NCI-H226 (cell line): ENCODE measurements around the gene USP17L25.
"Not testable (repeated sequence)": the region's sequence is repeated elsewhere in the genome, so short reads cannot be mapped to it uniquely, and the experiment has no call there.

ENCODE experiments used
- DNase-seq: peaks from one replicate; pipeline ENCODE4 v3.0.0-alpha.2; 2015

The USP17L25 gene

GRCh38 chr4:9329611-9330010, at the start of gene USP17L25:
Gene USP17L25, plus strand, starts transcription at chr4:9329911. Its CDS starts 0 bp downstream, at chr4:9329911.
- DNase-seq: not testable (repeated sequence)

GRCh38 chr4:9324191-9324590, 5.5 kb upstream of the USP17L25 start:
- not testable (repeated sequence) for DNase-seq

- DNase-seq: not testable (repeated sequence)
Observed at GRCh38 chr4:9324865-9325264, 4.8 kb upstream of the USP17L25 start, which contains the start of gene USP17L24. Gene USP17L24, plus strand, starts transcription at chr4:9325165. Its CDS starts 0 bp downstream, at chr4:9325165.

GRCh38 chr4:9334358-9334757, 4.6 kb downstream of the USP17L25 start, which contains the start of gene USP17L26:
Gene USP17L26, plus strand, starts transcription at chr4:9334658. Its CDS starts 0 bp downstream, at chr4:9334658.
- DNase-seq: not testable (repeated sequence)

- not testable (repeated sequence) for DNase-seq
Observed at GRCh38 chr4:9339103-9339502, 9.4 kb downstream of the USP17L25 start, which contains the start of gene USP17L5. Gene USP17L5, plus strand, starts transcription at chr4:9339403. Its CDS starts 0 bp downstream, at chr4:9339403.

- DNase-seq: not testable (repeated sequence)
Observed at GRCh38 chr4:9343848-9344247, 14.1 kb downstream of the USP17L25 start, which contains the start of gene USP17L27. Gene USP17L27, plus strand, starts transcription at chr4:9344148. Its CDS starts 0 bp downstream, at chr4:9344148.

- DNase-seq: not testable (repeated sequence)
Observed at GRCh38 chr4:9348593-9348992, 18.9 kb downstream of the USP17L25 start, which contains the start of gene USP17L28. Gene USP17L28, plus strand, starts transcription at chr4:9348893. Its CDS starts 0 bp downstream, at chr4:9348893.

GRCh38 chr4:9350866-9351265, 21.2 kb downstream of the USP17L25 start:
- DNase-seq: not testable (repeated sequence)

- not testable (repeated sequence) for DNase-seq
Observed at GRCh38 chr4:9353338-9353737, 23.6 kb downstream of the USP17L25 start, which contains the start of gene USP17L29. Gene USP17L29, plus strand, starts transcription at chr4:9353638. Its CDS starts 0 bp downstream, at chr4:9353638.

GRCh38 chr4:9362829-9363228, 33.1 kb downstream of the USP17L25 start, which contains the start of gene USP17L30:
Gene USP17L30, plus strand, starts transcription at chr4:9363129. Its CDS starts 0 bp downstream, at chr4:9363129.
- not testable (repeated sequence) for DNase-seq

GRCh38 chr4:9379881-9380280, 50.2 kb downstream of the USP17L25 start:
- not testable (repeated sequence) for DNase-seq
